Measurements from ENCODE around the gene GH2.
"Not testable (repeated sequence)": the region's sequence is repeated elsewhere in the genome, so short reads cannot be mapped to it uniquely, and the experiment has no call there.

GH2 gene

GRCh38 chr17:63881935-63882601, at the start of gene GH2:
TSS of gene GH2 (minus strand) at chr17:63881944. CDS start at chr17:63881801, 143 bp downstream.
- no peak for DNase-seq

GRCh38 chr17:63930951-63931575, 49.3 kb upstream of the GH2 start:
- no peak for DNase-seq

GRCh38 chr17:63929860-63930766, 48.4 kb upstream of the GH2 start:
- DNase-seq: no peak

- DNase-seq: no peak
Observed at GRCh38 chr17:63928966-63929695, 47.4 kb upstream of the GH2 start.

- DNase-seq: no peak
Observed at GRCh38 chr17:63928172-63928666, 46.5 kb upstream of the GH2 start.

- DNase-seq: no peak
Observed at GRCh38 chr17:63927464-63928171, 45.9 kb upstream of the GH2 start.

GRCh38 chr17:63926164-63926563, 44.4 kb upstream of the GH2 start:
- DNase-seq: no peak

- no peak for DNase-seq
Observed at GRCh38 chr17:63925615-63926014, 43.9 kb upstream of the GH2 start.

GRCh38 chr17:63922402-63922801, 40.7 kb upstream of the GH2 start:
- not testable (repeated sequence) for DNase-seq

- DNase-seq: not testable (repeated sequence)
Observed at GRCh38 chr17:63920779-63921178, 39.0 kb upstream of the GH2 start.

GRCh38 chr17:63920050-63920449, 38.3 kb upstream of the GH2 start:
- DNase-seq: not testable (repeated sequence)

GRCh38 chr17:63919311-63919723, 37.6 kb upstream of the GH2 start:
- no peak for DNase-seq

GRCh38 chr17:63918789-63919305, 37.1 kb upstream of the GH2 start, which contains the start of gene GH1:
TSS of gene GH1 (minus strand) at chr17:63918839. CDS start at chr17:63918776, 63 bp downstream.
- not testable (repeated sequence) for DNase-seq

GRCh38 chr17:63918305-63918704, 36.6 kb upstream of the GH2 start:
- DNase-seq: no peak

GRCh38 chr17:63917646-63918045, 35.9 kb upstream of the GH2 start:
- DNase-seq: no peak

GRCh38 chr17:63917206-63917605, 35.5 kb upstream of the GH2 start:
- DNase-seq: not testable (repeated sequence)

GRCh38 chr17:63916566-63917185, 34.9 kb upstream of the GH2 start:
- DNase-seq: no peak

- DNase-seq: not testable (repeated sequence)
Observed at GRCh38 chr17:63915753-63916152, 34.0 kb upstream of the GH2 start.

- DNase-seq: no peak
Observed at GRCh38 chr17:63914471-63914870, 32.7 kb upstream of the GH2 start.

GRCh38 chr17:63911657-63912100, 29.9 kb upstream of the GH2 start:
- DNase-seq: no peak

- no peak for DNase-seq
Observed at GRCh38 chr17:63911041-63911635, 29.4 kb upstream of the GH2 start, which contains the start of gene CSHL1. TSS of gene CSHL1 (minus strand) at chr17:63911258. CDS start at chr17:63911196, 62 bp downstream.

All from SIG-M5 (cell line).